Naive B cell (primary cell): ENCODE data around the gene ETV5. TPM values are rescaled to one million over a fixed set of nuclear protein-coding genes. Genes with fewer than 3 reads are reported as not detected.

Experiments
- ATAC-seq, 2 donors: fragments of 150-1000 bp; cut with Tn5 transposase; 2 replicates each; pipeline ENCODE4 v1.10.0; 2021; ENCODE audit warnings: low read depth in 2 of 2, mild to moderate bottlenecking in 2 of 2, moderate library complexity in 2 of 2
- DNase-seq: peaks from one replicate; pipeline ENCODE4 v3.0.0; 2022
- H3K27ac Mint-ChIP-seq, 6 donors: one replicate each; pipeline ENCODE4 v1.8.0; 2020 to 2022; ENCODE audit warnings: mild to moderate bottlenecking in 6 of 6, mixed read lengths in 6 of 6, moderate library complexity in 5 of 6, inconsistent platforms in 2 of 6
- H3K27me3 Mint-ChIP-seq, 3 donors: one replicate each; pipeline ENCODE4 v1.8.0; 2021 to 2022; ENCODE audit warnings: mixed read lengths in 3 of 3, mild to moderate bottlenecking in 1 of 3
- H3K36me3 Mint-ChIP-seq, 2 donors: one replicate each; pipeline ENCODE4 v1.8.0; 2020 to 2022; ENCODE audit warnings: mixed read lengths in 2 of 2, inconsistent platforms in 1 of 2, mild to moderate bottlenecking in 1 of 2
- H3K4me1 Mint-ChIP-seq, 3 donors: one replicate each; pipeline ENCODE4 v1.8.0; 2020 to 2022; ENCODE audit warnings: mixed read lengths in 3 of 3, inconsistent platforms in 1 of 3, mild to moderate bottlenecking in 1 of 3, moderate library complexity in 1 of 3
- H3K4me3 Mint-ChIP-seq, 8 donors: one replicate each; pipeline ENCODE4 v1.8.0; 2020 to 2022; ENCODE audit warnings: mild to moderate bottlenecking in 8 of 8, mixed read lengths in 8 of 8, moderate library complexity in 8 of 8, inconsistent platforms in 2 of 8
- H3K9me3 Mint-ChIP-seq, 7 donors: one replicate each; pipeline ENCODE4 v1.8.0; 2020 to 2022; ENCODE audit warnings: mixed read lengths in 7 of 7, mild to moderate bottlenecking in 5 of 7, inconsistent platforms in 2 of 7, moderate library complexity in 1 of 7
- polyA plus RNA-seq, 6 donors: library from polyadenylated mRNA; unstranded; fragments of 300-500 nt; fragmentation: Illumina TruSeq; gene quantifications; one replicate each; pipeline ENCODE4 v1.2.3, GENCODE V29; 2021; ENCODE audit warnings: low read depth in 6 of 6

Gene ETV5
- polyA plus RNA-seq, 6 donors from 2014 or later, result 0.96 to 1.7 (median 1.1) TPM

- Mint-ChIP-seq H3K36me3 (no peaks in the 10 kb centered on the region), H3K4me1 (no peaks in the 10 kb centered on the region), H3K9me3 (no peaks in the 10 kb centered on the region), H3K4me3 (no peak overlapping the region), H3K27me3 (peaks cover 0 to 7% (median 4%) of the 10 kb centered on the region in 3 donors), H3K27ac (no peak overlapping the region)
- ATAC-seq (no peak), DNase-seq (no peak)
These were observed 26.7 kb downstream of the ETV5 start for GRCh38 chr3:186082150-186082549.

- no peak overlapping the region for H3K27ac Mint-ChIP-seq
- no peak overlapping the region for H3K4me3 Mint-ChIP-seq
- peaks cover 0 to 7% (median 4%) of the 10 kb centered on the region in 3 donors for H3K27me3 Mint-ChIP-seq
- H3K36me3 Mint-ChIP-seq, result no peaks in the 10 kb centered on the region
- H3K4me1 Mint-ChIP-seq, result no peaks in the 10 kb centered on the region
- ATAC-seq (no peak), DNase-seq (no peak)
- no peaks in the 10 kb centered on the region for H3K9me3 Mint-ChIP-seq
These were observed 27.2 kb downstream of the ETV5 start for GRCh38 chr3:186081678-186082077.

GRCh38 chr3:186080849-186081438 is 27.9 kb downstream of the ETV5 start:
- Mint-ChIP-seq H3K36me3 (no peaks in the 10 kb centered on the region), H3K27ac (peak overlapping the region in 1 of 6 donors; percentile 16), H3K27me3 (peaks cover 0 to 5% (median 4%) of the 10 kb centered on the region in 3 donors), H3K4me1 (no peaks in the 10 kb centered on the region), H3K4me3 (no peak overlapping the region), H3K9me3 (no peaks in the 10 kb centered on the region)
- no peak for ATAC-seq
- no peak for DNase-seq

- Mint-ChIP-seq H3K4me3 (peak overlapping the region in 1 of 8 donors; percentile 21), H3K4me1 (no peaks in the 10 kb centered on the region), H3K9me3 (peaks cover 0 to 9% (median 3%) of the 10 kb centered on the region in 7 donors), H3K27ac (no peak overlapping the region), H3K36me3 (peaks cover 4 to 5% of the 10 kb centered on the region in 2 donors), H3K27me3 (peaks cover 0 to 7% (median 0%) of the 10 kb centered on the region in 3 donors)
- peak in 1 of 2 donors; percentile 50 for ATAC-seq
- DNase-seq, result no peak
These were observed 29.0 kb downstream of the ETV5 start for GRCh38 chr3:186079925-186080324.

GRCh38 chr3:186077466-186077865 is 31.4 kb downstream of the ETV5 start:
- peaks cover 5 to 7% of the 10 kb centered on the region in 2 donors for H3K36me3 Mint-ChIP-seq
- ATAC-seq (no peak), DNase-seq (no peak)
- H3K4me3 Mint-ChIP-seq, result no peak overlapping the region
- H3K9me3 Mint-ChIP-seq, result peaks cover 0 to 11% (median 6%) of the 10 kb centered on the region in 7 donors
- H3K27ac Mint-ChIP-seq, result no peak overlapping the region
- H3K27me3 Mint-ChIP-seq, result peaks cover 0 to 7% (median 0%) of the 10 kb centered on the region in 3 donors
- H3K4me1 Mint-ChIP-seq, result no peaks in the 10 kb centered on the region

- Mint-ChIP-seq H3K27ac (no peak overlapping the region), H3K4me1 (no peaks in the 10 kb centered on the region), H3K27me3 (peaks cover 0 to 7% (median 0%) of the 10 kb centered on the region in 3 donors), H3K9me3 (peaks cover 0 to 11% (median 6%) of the 10 kb centered on the region in 7 donors), H3K4me3 (no peak overlapping the region), H3K36me3 (peaks cover 5 to 7% of the 10 kb centered on the region in 2 donors)
- no peak for ATAC-seq
- DNase-seq, result no peak
These were observed 32.8 kb downstream of the ETV5 start for GRCh38 chr3:186075931-186076567.

- Mint-ChIP-seq H3K4me1 (no peaks in the 10 kb centered on the region), H3K4me3 (no peak overlapping the region), H3K27ac (no peak overlapping the region)
These were observed 33.4 kb downstream of the ETV5 start for GRCh38 chr3:186075489-186075888.

GRCh38 chr3:186073641-186074040 is 35.2 kb downstream of the ETV5 start:
- peaks cover 0 to 3% (median 0%) of the 10 kb centered on the region in 3 donors for H3K4me1 Mint-ChIP-seq
- DNase-seq (no peak), ATAC-seq (no peak)
- H3K4me3 Mint-ChIP-seq, result no peak overlapping the region
- peaks cover 0 to 3% (median 0%) of the 10 kb centered on the region in 3 donors for H3K27me3 Mint-ChIP-seq
- peaks cover 5 to 7% of the 10 kb centered on the region in 2 donors for H3K36me3 Mint-ChIP-seq
- H3K9me3 Mint-ChIP-seq, result peaks cover 0 to 11% (median 6%) of the 10 kb centered on the region in 7 donors
- H3K27ac Mint-ChIP-seq, result no peak overlapping the region

More at GRCh38 chr3:186075489-186075888, 33.4 kb downstream of the ETV5 start:
- Mint-ChIP-seq H3K36me3 (peaks cover 5 to 7% of the 10 kb centered on the region in 2 donors), H3K27me3 (peaks cover 0 to 3% (median 0%) of the 10 kb centered on the region in 3 donors), H3K9me3 (peaks cover 0 to 11% (median 6%) of the 10 kb centered on the region in 7 donors)
- ATAC-seq, result no peak
- DNase-seq, result no peak

GRCh38 chr3:186070996-186071395 is 37.9 kb downstream of the ETV5 start:
- Mint-ChIP-seq H3K9me3 (peaks cover 0 to 11% (median 6%) of the 10 kb centered on the region in 7 donors), H3K4me3 (no peak overlapping the region), H3K4me1 (peaks cover 5 to 17% (median 7%) of the 10 kb centered on the region in 3 donors), H3K27ac (no peak overlapping the region), H3K27me3 (peaks cover 0 to 3% (median 0%) of the 10 kb centered on the region in 3 donors), H3K36me3 (peaks cover 5 to 7% of the 10 kb centered on the region in 2 donors)
- DNase-seq (no peak), ATAC-seq (no peak)

- Mint-ChIP-seq H3K27me3 (peaks cover 0 to 3% (median 0%) of the 10 kb centered on the region in 3 donors), H3K9me3 (peaks cover 0 to 9% (median 6%) of the 10 kb centered on the region in 7 donors), H3K27ac (no peak overlapping the region)
These were observed 38.3 kb downstream of the ETV5 start for GRCh38 chr3:186070550-186070949.

GRCh38 chr3:186070133-186070532 is 38.8 kb downstream of the ETV5 start:
- ATAC-seq, result no peak
- H3K27ac Mint-ChIP-seq, result peak overlapping the region in 2 of 6 donors; percentile 28 to 72
- H3K27me3 Mint-ChIP-seq, result peaks cover 0 to 2% (median 0%) of the 10 kb centered on the region in 3 donors

More at GRCh38 chr3:186070550-186070949, 38.3 kb downstream of the ETV5 start:
- Mint-ChIP-seq H3K36me3 (peaks cover 5 to 7% of the 10 kb centered on the region in 2 donors), H3K4me1 (peaks cover 5 to 17% (median 7%) of the 10 kb centered on the region in 3 donors), H3K4me3 (no peak overlapping the region)
- DNase-seq, result no peak
- ATAC-seq, result no peak

GRCh38 chr3:186069199-186069598 is 39.7 kb downstream of the ETV5 start:
- H3K4me1 Mint-ChIP-seq, result peaks cover 7 to 17% (median 9%) of the 10 kb centered on the region in 3 donors
- H3K9me3 Mint-ChIP-seq, result peaks cover 0 to 4% (median 0%) of the 10 kb centered on the region in 7 donors
- no peaks in the 10 kb centered on the region for H3K36me3 Mint-ChIP-seq
- no peak overlapping the region for H3K4me3 Mint-ChIP-seq
- ATAC-seq (no peak), DNase-seq (no peak)
- no peaks in the 10 kb centered on the region for H3K27me3 Mint-ChIP-seq
- no peak overlapping the region for H3K27ac Mint-ChIP-seq

More at GRCh38 chr3:186070133-186070532, 38.8 kb downstream of the ETV5 start:
- H3K4me1 Mint-ChIP-seq, result peaks cover 5 to 17% (median 7%) of the 10 kb centered on the region in 3 donors
- no peak overlapping the region for H3K4me3 Mint-ChIP-seq
- H3K36me3 Mint-ChIP-seq, result peaks cover 3 to 4% of the 10 kb centered on the region in 2 donors
- DNase-seq, result no peak
- peaks cover 0 to 7% (median 4%) of the 10 kb centered on the region in 7 donors for H3K9me3 Mint-ChIP-seq

- H3K9me3 Mint-ChIP-seq, result no peaks in the 10 kb centered on the region
- no peaks in the 10 kb centered on the region for H3K36me3 Mint-ChIP-seq
- H3K4me3 Mint-ChIP-seq, result peak overlapping the region in 1 of 8 donors; percentile 16
- no peak for ATAC-seq
- H3K4me1 Mint-ChIP-seq, result peaks cover 10 to 21% (median 13%) of the 10 kb centered on the region in 3 donors
- H3K27me3 Mint-ChIP-seq, result no peaks in the 10 kb centered on the region
- no peak for DNase-seq
- H3K27ac Mint-ChIP-seq, result peak overlapping the region in 1 of 6 donors; percentile 8
These were observed 40.7 kb downstream of the ETV5 start for GRCh38 chr3:186068243-186068552.
